Measurements from ENCODE around the gene DGCR8. TPM values are rescaled to one million over a fixed set of nuclear protein-coding genes. Genes with fewer than 3 reads are reported as not detected.

DGCR8 gene
- total RNA-seq, 4 donors from 2014 or later = 13.7 to 33.8 (median 18.7) TPM

DNA sequence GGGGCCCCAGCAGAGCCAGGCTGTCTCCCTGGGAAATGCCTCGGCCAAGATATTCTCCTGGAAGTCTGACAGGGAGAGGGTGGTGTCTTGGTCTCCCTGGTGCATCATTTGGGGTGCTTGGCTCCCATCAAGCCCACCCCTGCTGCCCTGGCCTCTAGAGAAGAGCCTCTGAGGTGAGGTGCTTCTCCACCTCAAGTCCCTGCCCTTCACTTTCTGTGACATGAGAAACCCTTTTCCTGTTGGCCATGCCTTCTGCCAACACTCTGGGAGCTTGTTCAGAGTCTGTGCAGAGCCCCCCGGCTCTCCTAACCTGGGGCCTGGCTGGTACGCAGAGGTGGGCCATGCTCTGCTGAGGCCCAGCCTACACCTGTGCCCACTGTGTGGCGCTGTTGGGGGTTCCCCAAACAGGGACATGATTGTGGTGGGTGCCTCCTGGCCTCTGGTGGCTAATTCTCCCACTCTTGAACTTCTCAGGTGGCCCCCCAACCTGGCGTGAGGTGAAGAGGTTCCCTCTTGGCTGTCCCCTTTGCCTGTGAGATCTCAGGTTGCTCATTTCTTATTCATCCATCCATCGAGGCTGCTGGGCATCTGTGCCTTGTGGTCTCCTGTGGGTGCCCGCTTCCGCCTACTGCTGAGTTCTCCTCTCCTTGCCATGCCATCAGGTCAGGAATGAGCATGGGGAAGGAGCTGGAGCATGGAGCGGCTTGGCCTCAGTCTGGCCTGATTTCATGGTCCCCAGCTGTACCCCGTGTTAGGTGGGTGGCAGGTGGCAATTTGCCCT, 19.2 kb upstream of the DGCR8 start:
- H3K36me3 ChIP-seq = peaks cover 20 to 77% (median 27%) of the 10 kb centered on the region in 3 donors
- no peaks in the 10 kb centered on the region for H3K27me3 ChIP-seq
- no peak for DNase-seq
- no peak overlapping the region for H3K4me3 ChIP-seq
- H3K27ac ChIP-seq = no peak overlapping the region
- H3K4me1 ChIP-seq = peaks cover 17 to 38% (median 30%) of the 10 kb centered on the region in 3 donors
- H3K9me3 ChIP-seq = no peaks in the 10 kb centered on the region
- TF ChIP-seq, protein P1, sequence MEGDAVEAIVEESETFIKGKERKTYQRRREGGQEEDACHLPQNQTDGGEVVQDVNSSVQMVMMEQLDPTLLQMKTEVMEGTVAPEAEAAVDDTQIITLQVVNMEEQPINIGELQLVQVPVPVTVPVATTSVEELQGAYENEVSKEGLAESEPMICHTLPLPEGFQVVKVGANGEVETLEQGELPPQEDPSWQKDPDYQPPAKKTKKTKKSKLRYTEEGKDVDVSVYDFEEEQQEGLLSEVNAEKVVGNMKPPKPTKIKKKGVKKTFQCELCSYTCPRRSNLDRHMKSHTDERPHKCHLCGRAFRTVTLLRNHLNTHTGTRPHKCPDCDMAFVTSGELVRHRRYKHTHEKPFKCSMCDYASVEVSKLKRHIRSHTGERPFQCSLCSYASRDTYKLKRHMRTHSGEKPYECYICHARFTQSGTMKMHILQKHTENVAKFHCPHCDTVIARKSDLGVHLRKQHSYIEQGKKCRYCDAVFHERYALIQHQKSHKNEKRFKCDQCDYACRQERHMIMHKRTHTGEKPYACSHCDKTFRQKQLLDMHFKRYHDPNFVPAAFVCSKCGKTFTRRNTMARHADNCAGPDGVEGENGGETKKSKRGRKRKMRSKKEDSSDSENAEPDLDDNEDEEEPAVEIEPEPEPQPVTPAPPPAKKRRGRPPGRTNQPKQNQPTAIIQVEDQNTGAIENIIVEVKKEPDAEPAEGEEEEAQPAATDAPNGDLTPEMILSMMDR (IDR thresholded peaks at IDR 0.05) = no peak
- no peak for TF ChIP-seq POLR2A (IDR thresholded peaks at IDR 0.05)
- WGBS, 2 donors = 78 to 88% methylated on average over 3 to 6 of the region's 10 CpGs
- intact Hi-C loops (cut with DNase I) = no loop called here

DNA sequence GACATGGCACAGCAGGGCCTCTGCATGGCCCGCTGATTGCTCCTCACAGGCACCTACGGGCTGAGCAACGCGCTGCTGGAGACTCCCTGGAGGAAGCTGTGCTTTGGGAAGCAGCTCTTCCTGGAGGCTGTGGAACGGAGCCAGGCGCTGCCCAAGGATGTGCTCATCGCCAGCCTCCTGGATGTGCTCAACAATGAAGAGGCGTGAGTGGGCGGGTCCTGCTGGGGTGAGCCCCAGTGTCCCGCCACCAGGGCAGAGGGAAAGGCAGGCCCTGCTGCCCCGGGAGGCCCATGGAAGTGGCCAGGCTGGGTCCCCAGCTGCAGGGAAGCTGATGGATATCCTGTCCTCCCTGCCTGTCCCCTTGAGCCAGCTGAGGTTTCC, 18.6 kb upstream of the DGCR8 start:
- Histone ChIP-seq H3K27me3 (no peaks in the 10 kb centered on the region), H3K4me1 (peaks cover 17 to 38% (median 30%) of the 10 kb centered on the region in 3 donors), H3K36me3 (peaks cover 14 to 72% (median 27%) of the 10 kb centered on the region in 3 donors), H3K4me3 (no peak overlapping the region), H3K9me3 (no peaks in the 10 kb centered on the region), H3K27ac (peak overlapping the region in 1 of 4 donors; percentile 83)
- WGBS, 2 donors = 40% methylated on average over 1 of the region's 11 CpGs; no CpG with 5 or more reads in 1 of the 2 donors
- no peak for DNase-seq
- intact Hi-C loops (cut with DNase I) = no loop called here
- TF ChIP-seq, protein P1 (IDR thresholded peaks at IDR 0.05) = peak in 1 of 6 experiments; percentile 19
- TF ChIP-seq POLR2A (IDR thresholded peaks at IDR 0.05) = no peak

DNA sequence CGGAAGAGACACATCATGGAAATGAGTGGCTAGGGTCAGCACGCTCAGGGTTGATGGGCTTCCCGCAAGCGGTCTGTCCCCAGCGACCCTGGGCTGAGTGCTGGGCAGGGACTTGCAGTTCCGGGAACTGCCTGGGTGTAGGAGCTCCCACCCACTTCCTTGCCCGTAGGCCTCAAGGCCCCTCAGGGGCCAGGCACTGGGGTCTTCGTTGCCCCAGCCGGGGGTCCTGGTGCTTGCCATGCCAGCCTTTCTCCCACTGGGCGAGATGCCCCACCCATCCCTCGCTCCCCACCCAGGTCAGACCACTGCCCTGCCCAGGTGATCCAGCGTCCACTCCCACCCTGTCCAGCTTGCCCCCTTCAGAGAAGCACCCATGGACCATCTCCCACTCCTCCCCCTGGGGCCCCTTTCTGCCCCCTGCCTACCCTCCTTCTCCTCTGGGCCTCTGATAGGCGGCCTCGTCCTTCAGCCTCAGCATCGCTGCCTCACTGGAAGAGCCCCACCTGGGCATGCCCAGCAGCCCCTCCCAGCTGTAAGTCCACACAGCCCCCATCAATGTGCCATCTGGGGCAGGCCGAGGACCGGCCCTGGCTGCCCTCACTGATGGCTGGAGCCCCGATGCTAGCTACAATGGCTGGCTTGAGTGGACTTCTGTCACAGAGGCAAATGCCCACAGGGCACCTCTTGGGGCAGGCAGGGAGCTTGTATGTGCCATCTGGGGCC, 17.8 kb upstream of the DGCR8 start:
- Histone ChIP-seq H3K4me1 (peaks cover 17 to 38% (median 30%) of the 10 kb centered on the region in 3 donors), H3K4me3 (no peak overlapping the region), H3K36me3 (peaks cover 7 to 64% (median 25%) of the 10 kb centered on the region in 3 donors), H3K9me3 (no peaks in the 10 kb centered on the region), H3K27ac (peak overlapping the region; percentile 63 to 83 (median 77)), H3K27me3 (no peaks in the 10 kb centered on the region)
- 78 to 94% methylated on average over 6 to 12 of the region's 18 CpGs for WGBS, 2 donors
- no peak for DNase-seq
- intact Hi-C loops (cut with DNase I) = no loop called here
- TF ChIP-seq POLR2A (IDR thresholded peaks at IDR 0.05) = no peak
- TF ChIP-seq, protein P1 (IDR thresholded peaks at IDR 0.05) = no peak

DNA sequence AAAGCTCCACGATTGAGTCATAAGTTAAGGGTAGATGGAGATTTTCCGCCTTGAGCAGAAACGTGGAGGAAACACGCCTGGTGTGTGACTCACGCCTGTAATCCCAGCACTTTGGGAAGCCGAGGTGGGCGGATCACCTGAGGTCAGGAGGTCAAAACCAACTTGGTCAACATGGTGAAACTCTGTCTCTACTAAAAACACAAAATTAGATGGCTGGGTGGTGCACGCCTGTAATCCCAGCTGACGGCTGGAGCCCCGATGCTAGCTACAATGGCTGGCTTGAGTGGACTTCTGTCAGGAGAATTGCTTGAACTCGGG, 17.3 kb upstream of the DGCR8 start:
- H3K4me3 ChIP-seq = no peak overlapping the region
- peaks cover 17 to 38% (median 30%) of the 10 kb centered on the region in 3 donors for H3K4me1 ChIP-seq
- no peaks in the 10 kb centered on the region for H3K9me3 ChIP-seq
- intact Hi-C loops (cut with DNase I) = no loop called here
- no peak for TF ChIP-seq POLR2A (IDR thresholded peaks at IDR 0.05)
- TF ChIP-seq, protein P1 (IDR thresholded peaks at IDR 0.05) = no peak
- H3K36me3 ChIP-seq = peaks cover 7 to 59% (median 19%) of the 10 kb centered on the region in 3 donors
- no peak for DNase-seq
- 43 to 61% methylated on average over 11 of the region's 11 CpGs for WGBS, 2 donors
- peak overlapping the region; percentile 60 to 83 (median 77) for H3K27ac ChIP-seq
- H3K27me3 ChIP-seq = no peaks in the 10 kb centered on the region

Measured in esophagus squamous epithelium (tissue), 5 donors.